ENCODE results near the gene FTO.

DNA sequence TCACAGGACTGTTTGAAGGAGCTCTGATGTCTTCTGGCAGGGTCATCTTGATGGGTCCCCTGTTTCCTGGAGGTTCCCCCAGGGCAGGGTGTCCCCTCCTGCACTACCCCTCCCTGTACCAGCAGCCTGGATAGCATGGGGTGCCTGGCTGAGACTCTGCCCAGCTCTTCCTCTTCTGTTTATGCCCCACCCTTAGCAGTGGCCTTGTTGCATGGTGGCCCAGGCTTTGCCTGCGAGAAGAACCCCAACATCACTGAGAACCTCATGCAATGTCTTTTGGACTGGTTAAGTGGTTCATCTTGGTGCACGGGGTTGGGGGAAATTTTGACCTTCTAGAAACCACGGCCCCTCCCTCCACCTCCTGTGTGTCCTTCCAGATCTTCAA lies 460.8 kb downstream of the FTO start:
- TF ChIP-seq, protein P1, sequence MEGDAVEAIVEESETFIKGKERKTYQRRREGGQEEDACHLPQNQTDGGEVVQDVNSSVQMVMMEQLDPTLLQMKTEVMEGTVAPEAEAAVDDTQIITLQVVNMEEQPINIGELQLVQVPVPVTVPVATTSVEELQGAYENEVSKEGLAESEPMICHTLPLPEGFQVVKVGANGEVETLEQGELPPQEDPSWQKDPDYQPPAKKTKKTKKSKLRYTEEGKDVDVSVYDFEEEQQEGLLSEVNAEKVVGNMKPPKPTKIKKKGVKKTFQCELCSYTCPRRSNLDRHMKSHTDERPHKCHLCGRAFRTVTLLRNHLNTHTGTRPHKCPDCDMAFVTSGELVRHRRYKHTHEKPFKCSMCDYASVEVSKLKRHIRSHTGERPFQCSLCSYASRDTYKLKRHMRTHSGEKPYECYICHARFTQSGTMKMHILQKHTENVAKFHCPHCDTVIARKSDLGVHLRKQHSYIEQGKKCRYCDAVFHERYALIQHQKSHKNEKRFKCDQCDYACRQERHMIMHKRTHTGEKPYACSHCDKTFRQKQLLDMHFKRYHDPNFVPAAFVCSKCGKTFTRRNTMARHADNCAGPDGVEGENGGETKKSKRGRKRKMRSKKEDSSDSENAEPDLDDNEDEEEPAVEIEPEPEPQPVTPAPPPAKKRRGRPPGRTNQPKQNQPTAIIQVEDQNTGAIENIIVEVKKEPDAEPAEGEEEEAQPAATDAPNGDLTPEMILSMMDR (IDR thresholded peaks at IDR 0.05), result no peak
- no peak for TF ChIP-seq POLR2A (IDR thresholded peaks at IDR 0.05)

Data from esophagus squamous epithelium (tissue), 4 donors.